GM12892 (cell line): ENCODE measurements around the gene MGAM2.

Source experiments
- DNase-seq: peaks from one replicate; pipeline ENCODE4 v3.0.0; 2011; ENCODE audit not compliant: insufficient read length
- FAIRE-seq: peaks from 2 replicates; lab custom pipeline; 2011; peaks lifted over from hg19 to GRCh38; lab: Jason Lieb, UNC
- POLR2A ChIP-seq: IDR thresholded peaks from 2 replicates; pipeline ENCODE4 v1.6.1; 2011; ENCODE audit warnings: low read depth, low read length, control low read depth
- POLR2AphosphoS5 ChIP-seq: IDR thresholded peaks from 2 replicates; pipeline ENCODE4 v1.6.1; 2011; ENCODE audit warnings: low read depth, low read length, control low read depth
- TAF1 ChIP-seq: IDR thresholded peaks from 2 replicates; pipeline ENCODE4 v1.6.1; 2011; ENCODE audit warnings: low read depth, mild to moderate bottlenecking, control low read depth, low read length, borderline replicate concordance

The MGAM2 gene

GRCh38 chr7:142248166-142249160 lies 136.9 kb downstream of the MGAM2 start:
- TF ChIP-seq POLR2AphosphoS5 (no peak), TAF1 (no peak), POLR2A (no peak)
- FAIRE-seq = no peak
- no peak for DNase-seq

- no peak for TF ChIP-seq TAF1
- no peak for TF ChIP-seq POLR2AphosphoS5
- no peak for TF ChIP-seq POLR2A
- FAIRE-seq (no peak), DNase-seq (no peak)
Measured at GRCh38 chr7:142249918-142250317, 138.4 kb downstream of the MGAM2 start.

GRCh38 chr7:142250705-142251104 lies 139.2 kb downstream of the MGAM2 start:
- FAIRE-seq (no peak), DNase-seq (no peak)
- no peak for TF ChIP-seq POLR2A
- no peak for TF ChIP-seq POLR2AphosphoS5
- TF ChIP-seq TAF1 = no peak

GRCh38 chr7:142257958-142258357 lies 146.4 kb downstream of the MGAM2 start, which contains the start of gene PRSS58:
TSS of gene PRSS58 (minus strand) at chr7:142258058. CDS start at chr7:142257707, 351 bp downstream.
- no peak for TF ChIP-seq TAF1
- TF ChIP-seq POLR2A = no peak
- TF ChIP-seq POLR2AphosphoS5 = no peak
- FAIRE-seq (no peak), DNase-seq (no peak)

GRCh38 chr7:142263598-142264380 lies 152.3 kb downstream of the MGAM2 start:
- TF ChIP-seq POLR2AphosphoS5 (no peak), POLR2A (no peak), TAF1 (no peak)
- DNase-seq (no peak), FAIRE-seq (no peak)
